ENCODE measurements around the gene TENM4. TPM values are rescaled to one million over a fixed set of nuclear protein-coding genes. Genes with fewer than 3 reads are reported as not detected.
A peak's percentile ranks its signal among the peaks of the same experiment; 100 is the strongest.

TENM4 gene
- total RNA-seq, 2 donors from 2014 or later: 68.2 to 130 TPM

- Mint-ChIP-seq H3K9me3 (no peaks in the 10 kb centered on the region), H3K27ac (no peak overlapping the region), H3K27me3 (ENCODE audit: insufficient read depth) (no peaks in the 10 kb centered on the region), H3K4me3 (no peak overlapping the region), H3K36me3 (ENCODE audit: low read depth) (peaks cover 4% of the 10 kb centered on the region), H3K4me1 (peaks cover 33% of the 10 kb centered on the region)
- Histone ChIP-seq H3K4me1 (ENCODE audit: control insufficient read depth, insufficient read depth, low read length) (peaks cover 9% of the 10 kb centered on the region), H3K27ac (ENCODE audit: low read depth, low read length) (no peak overlapping the region), H3K36me3 (ENCODE audit: control insufficient read depth, insufficient read depth, low read length) (no peaks in the 10 kb centered on the region), H3K9ac (ENCODE audit: extremely low read depth, low read length, poor library complexity, severe bottlenecking) (no peak overlapping the region), H3K9me3 (ENCODE audit: control insufficient read depth, low read length) (no peaks in the 10 kb centered on the region), H3K27me3 (ENCODE audit: control insufficient read depth, insufficient read depth, low read length, poor library complexity, severe bottlenecking) (no peaks in the 10 kb centered on the region), H3K4me3 (ENCODE audit: low read length) (no peak overlapping the region)
- DNase-seq: peak; percentile 20
- no peak for TF ChIP-seq CTCF (conservative IDR thresholded peaks at IDR 0.05)
- 92 to 94% methylated on average over 2 of the region's 2 CpGs for WGBS, 2 experiments (ENCODE audit: insufficient coverage in 1 of 2, insufficient read length in 1 of 2)
Observed at GRCh38 chr11:79170321-79170720, 270.5 kb downstream of the TENM4 start.

- H3K36me3 ChIP-seq (ENCODE audit: control insufficient read depth, insufficient read depth, low read length): no peaks in the 10 kb centered on the region
- H3K27ac Mint-ChIP-seq: no peak overlapping the region
- H3K4me3 ChIP-seq (ENCODE audit: low read length): no peak overlapping the region
- no peaks in the 10 kb centered on the region for H3K27me3 Mint-ChIP-seq (ENCODE audit: insufficient read depth)
- no peaks in the 10 kb centered on the region for H3K27me3 ChIP-seq (ENCODE audit: control insufficient read depth, insufficient read depth, low read length, poor library complexity, severe bottlenecking)
- DNase-seq: peak; percentile 41
- H3K4me1 ChIP-seq (ENCODE audit: control insufficient read depth, insufficient read depth, low read length): peaks cover 7% of the 10 kb centered on the region
- no peaks in the 10 kb centered on the region for H3K9me3 ChIP-seq (ENCODE audit: control insufficient read depth, low read length)
- no peaks in the 10 kb centered on the region for H3K9me3 Mint-ChIP-seq
- H3K4me1 Mint-ChIP-seq: peaks cover 23% of the 10 kb centered on the region
- no peak for TF ChIP-seq CTCF (conservative IDR thresholded peaks at IDR 0.05)
- no peak overlapping the region for H3K9ac ChIP-seq (ENCODE audit: extremely low read depth, low read length, poor library complexity, severe bottlenecking)
- H3K27ac ChIP-seq (ENCODE audit: low read depth, low read length): no peak overlapping the region
- 71 to 95% methylated on average over 1 to 3 of the region's 3 CpGs for WGBS, 2 experiments (ENCODE audit: insufficient coverage in 1 of 2, insufficient read length in 1 of 2)
- peaks cover 11% of the 10 kb centered on the region for H3K36me3 Mint-ChIP-seq (ENCODE audit: low read depth)
- no peak overlapping the region for H3K4me3 Mint-ChIP-seq
Observed at GRCh38 chr11:79168530-79169110, 272.2 kb downstream of the TENM4 start.

- 88% methylated on average over 2 of the region's 3 CpGs; no CpG with 5 or more reads in 1 of the 2 experiments for WGBS, 2 experiments (ENCODE audit: insufficient coverage in 1 of 2, insufficient read length in 1 of 2)
- H3K27ac Mint-ChIP-seq: no peak overlapping the region
Observed at GRCh38 chr11:79167510-79168188, 273.2 kb downstream of the TENM4 start.

More at GRCh38 chr11:79167510-79168188, 273.2 kb downstream of the TENM4 start:
- H3K36me3 ChIP-seq (ENCODE audit: control insufficient read depth, insufficient read depth, low read length): no peaks in the 10 kb centered on the region
- H3K27me3 ChIP-seq (ENCODE audit: control insufficient read depth, insufficient read depth, low read length, poor library complexity, severe bottlenecking): no peaks in the 10 kb centered on the region
- no peak for TF ChIP-seq CTCF (conservative IDR thresholded peaks at IDR 0.05)
- Mint-ChIP-seq H3K4me3 (no peak overlapping the region), H3K36me3 (ENCODE audit: low read depth) (peaks cover 11% of the 10 kb centered on the region), H3K9me3 (no peaks in the 10 kb centered on the region), H3K27me3 (ENCODE audit: insufficient read depth) (no peaks in the 10 kb centered on the region), H3K4me1 (peaks cover 23% of the 10 kb centered on the region)
- peak; percentile 22 for DNase-seq
- H3K4me1 ChIP-seq (ENCODE audit: control insufficient read depth, insufficient read depth, low read length): peaks cover 7% of the 10 kb centered on the region
- no peak overlapping the region for H3K27ac ChIP-seq (ENCODE audit: low read depth, low read length)
- no peak overlapping the region for H3K9ac ChIP-seq (ENCODE audit: extremely low read depth, low read length, poor library complexity, severe bottlenecking)
- H3K4me3 ChIP-seq (ENCODE audit: low read length): no peak overlapping the region
- H3K9me3 ChIP-seq (ENCODE audit: control insufficient read depth, low read length): no peaks in the 10 kb centered on the region

Data from endodermal cell (in vitro differentiated cells).